GM12878 (cell line): ENCODE measurements around the gene PDE12. TPM values are rescaled to one million over a fixed set of nuclear protein-coding genes. Genes with fewer than 3 reads are reported as not detected.

ENCODE experiments used
- ATAC-seq: fragments of 200-7000 bp; cut with Tn5 transposase; 3 replicates; pipeline ENCODE4 v1.9.1; 2020; ENCODE audit warnings: mild to moderate bottlenecking, moderate library complexity
- BruUV-seq: library from RNA; stranded (reverse); fragments of 400-500 nt; replicated peaks from 2 replicates; lab custom pipeline; 2021; lab: Mats Ljungman, UMichigan
- CTCF ChIA-PET: fragments of 300-600 bp; sonication (Branson Sonifier 250); formaldehyde crosslinking; extraction: SDS; loops from one replicate; lab custom pipeline; 2021; ENCODE audit warnings: inconsistent platforms; lab: Yijun Ruan, JAX
- POLR2A ChIA-PET: fragments of 350-600 bp; formaldehyde crosslinking; extraction: SDS; loops from one replicate; lab custom pipeline; 2021; ENCODE audit warnings: inconsistent platforms; lab: Charles Lee
- RAD21 ChIA-PET: fragments of 300-600 bp; sonication (Branson Sonifier 250); formaldehyde crosslinking; loops from one replicate; lab custom pipeline; 2023; ENCODE audit warnings: antibody characterized with exemption; ENCODE audit not compliant: unreplicated experiment; lab: Charles Lee
- SMC1A ChIA-PET: fragments of 300-600 bp; sonication (Branson Sonifier 250); formaldehyde crosslinking; loops from one replicate; lab custom pipeline; 2023; ENCODE audit not compliant: unreplicated experiment, uncharacterized antibody; lab: Charles Lee
- DNase-seq: peaks from one replicate; pipeline ENCODE4 v3.0.0-alpha.2; 2011; ENCODE audit warnings: low read depth, low spot score
- FAIRE-seq: peaks from 3 replicates; lab custom pipeline; 2011; peaks lifted over from hg19 to GRCh38; lab: Jason Lieb, UNC
- H2AFZ ChIP-seq: 2 replicates; pipeline ENCODE4 v1.6.0; 2011; ENCODE audit warnings: low read depth, low read length, control low read depth; ENCODE audit not compliant: control insufficient read depth
- H3K27ac ChIP-seq: 2 replicates; pipeline ENCODE4 v1.5.1; 2011; ENCODE audit warnings: control low read depth; ENCODE audit not compliant: control insufficient read depth, insufficient read depth
- H3K27me3 ChIP-seq, 2 experiments: replicated peaks in 1 of 2; 2 replicates each; pipeline versions ENCODE4 v1.6.0 to v1.6.1; 2011; ENCODE audit warnings: low read length in 1 of 2; ENCODE audit not compliant: control insufficient read depth in 2 of 2, insufficient read depth in 2 of 2
- H3K36me3 ChIP-seq, 2 experiments: 2 replicates each; pipeline ENCODE4 v1.5.1; 2011; ENCODE audit warnings: low read length in 1 of 2; ENCODE audit not compliant: control insufficient read depth in 2 of 2, insufficient read depth in 2 of 2
- H3K4me1 ChIP-seq: 2 replicates; pipeline ENCODE4 v1.6.1; 2011; ENCODE audit warnings: mild to moderate bottlenecking, low read length, moderate library complexity, mixed read lengths; ENCODE audit not compliant: control insufficient read depth, insufficient read depth
- H3K4me2 ChIP-seq: 2 replicates; pipeline ENCODE4 v1.6.0; 2011; ENCODE audit warnings: control low read depth; ENCODE audit not compliant: control insufficient read depth, insufficient read depth
- H3K4me3 ChIP-seq: fragments of 200-600 bp; sonication (generic); 2 replicates; pipeline ENCODE4 v1.5.1; 2016
- H3K79me2 ChIP-seq: 2 replicates; pipeline ENCODE4 v1.6.0; 2011; ENCODE audit warnings: low read length; ENCODE audit not compliant: control insufficient read depth, insufficient read depth
- H3K9ac ChIP-seq: 2 replicates; pipeline ENCODE4 v1.8.0; 2011; ENCODE audit warnings: low read length, control low read depth, mixed read lengths; ENCODE audit not compliant: control insufficient read depth, insufficient read depth
- H3K9me3 ChIP-seq: replicated peaks from 3 replicates; pipeline ENCODE4 v1.5.1; 2011; ENCODE audit warnings: mild to moderate bottlenecking, low read length; ENCODE audit not compliant: control insufficient read depth, insufficient read depth
- H4K20me1 ChIP-seq: 2 replicates; pipeline ENCODE4 v1.6.0; 2011; ENCODE audit not compliant: control insufficient read depth, insufficient read depth
- CBFB ChIP-seq: IDR thresholded peaks from 2 replicates; pipeline ENCODE4 v1.6.1; 2016; ENCODE audit warnings: antibody characterized with exemption, low read depth
- IKZF1 ChIP-seq: fragments of 450-650 bp; conservative IDR thresholded peaks from 2 replicates; pipeline ENCODE4 v1.6.1; 2017; ENCODE audit warnings: antibody characterized with exemption, mild to moderate bottlenecking
- MEF2A ChIP-seq: IDR thresholded peaks from 2 replicates; pipeline ENCODE4 v1.6.1; 2011; ENCODE audit warnings: low read depth, mild to moderate bottlenecking, low read length, moderate library complexity; ENCODE audit not compliant: insufficient read depth
- MYB ChIP-seq: fragments of 150-350 bp; IDR thresholded peaks from 2 replicates; pipeline ENCODE4 v1.6.1; 2014; ENCODE audit warnings: mild to moderate bottlenecking, low read depth, low read length, borderline replicate concordance
- RBBP5 ChIP-seq: fragments of 200-600 bp; sonication (generic); conservative IDR thresholded peaks from 2 replicates; pipeline ENCODE4 v1.6.1; 2016
- SMAD5 ChIP-seq: IDR thresholded peaks from 2 replicates; pipeline ENCODE4 v1.6.1; 2016; ENCODE audit warnings: antibody characterized with exemption, low read depth
- SP1 ChIP-seq: IDR thresholded peaks from one replicate; pipeline ENCODE4 v1.6.1; 2011; ENCODE audit warnings: low read depth, low read length
- TARDBP ChIP-seq: IDR thresholded peaks from 2 replicates; pipeline ENCODE4 v1.6.1; 2016; ENCODE audit warnings: borderline replicate concordance
- ZNF217 ChIP-seq: fragments of 450-650 bp; IDR thresholded peaks from 2 replicates; pipeline ENCODE4 v1.6.1; 2017; ENCODE audit warnings: antibody characterized with exemption, mild to moderate bottlenecking
- ZNF24 ChIP-seq: fragments of 450-650 bp; IDR thresholded peaks from 2 replicates; pipeline ENCODE4 v1.6.1; 2017; ENCODE audit warnings: antibody characterized with exemption, mild to moderate bottlenecking
- ZNF622 ChIP-seq: fragments of 450-650 bp; IDR thresholded peaks from 2 replicates; pipeline ENCODE4 v1.6.1; 2017; ENCODE audit warnings: mild to moderate bottlenecking, inconsistent platforms
- ZZZ3 ChIP-seq: IDR thresholded peaks from 2 replicates; pipeline ENCODE4 v1.6.1; 2011; ENCODE audit warnings: low read depth; ENCODE audit not compliant: control insufficient read depth, insufficient read length
- WGBS: methylation state at CpG from one replicate; pipeline ENCODE4 v1.1.6; 2016; ENCODE audit warnings: low lambda C conversion rate; ENCODE audit not compliant: insufficient replicate concordance, insufficient coverage; ENCODE audit errors: missing lambda C conversion rate; 5-methylcytosine and 5-hydroxymethylcytosine counted together
- in situ Hi-C: fragments of 300-500 bp; cut with MboI; formaldehyde crosslinking; loops from 9 replicates; pipeline ENCODE4 v1.14.3; 2018; ENCODE audit warnings: mixed read lengths
- intact Hi-C: fragments of 100-400 bp; cut with micrococcal nuclease; formaldehyde crosslinking; loops from one replicate; pipeline ENCODE4 v1.14.2; 2022; ENCODE audit not compliant: unreplicated experiment
- polyA plus RNA-seq, 11 experiments: library from polyadenylated mRNA; depleted of rRNA in 4 of 11; unstranded in 6 of 11; stranded (reverse) in 5 of 11; fragments of >200 nt; fragmentation: Nextera tagmentation in 4 of 11; fragmentation: Illumina TruSeq in 1 of 11; extraction: Ambion mirVana in 4 of 11; extraction: Trizol in 1 of 11; gene quantifications; 1 replicate in 1 of 11; 2 replicates in 10 of 11; pipeline versions ENCODE4 v1.2.1 to v1.2.3, GENCODE V29; 2011 to 2016; ENCODE audit warnings: inconsistent platforms in 2 of 11, missing spikeins in 2 of 11, low read depth in 1 of 11
- total RNA-seq, 4 experiments: library from RNA; depleted of rRNA in 3 of 4; stranded (reverse); fragments of >200 nt in 3 of 4; fragmentation: Illumina TruSeq in 1 of 4; extraction: Trizol in 1 of 4; gene quantifications; 2 replicates each; pipeline versions ENCODE4 v1.2.1 to v1.2.3, GENCODE V29; 2013 to 2021
- TF ChIP-seq, protein P1 (sequence below): fragments of 450-650 bp; IDR thresholded peaks from 2 replicates; pipeline ENCODE4 v1.6.1; 2016; ENCODE audit warnings: mild to moderate bottlenecking
- TF ChIP-seq, protein P2 (sequence below): fragments of 450-650 bp; IDR thresholded peaks from 2 replicates; pipeline ENCODE4 v1.6.1; 2017; ENCODE audit warnings: mild to moderate bottlenecking, low read depth, inconsistent platforms; ENCODE audit not compliant: poor library complexity, severe bottlenecking
- TF ChIP-seq, protein P3 (sequence below): fragments of 450-650 bp; formaldehyde crosslinking; IDR thresholded peaks from 2 replicates; pipeline ENCODE4 v1.5.0; 2022; ENCODE audit warnings: mild to moderate bottlenecking, missing genetic modification characterization

The PDE12 gene
- total and polyA plus RNA-seq, 10 of the 15 experiments (the other 5 are each of a cell fraction or from before 2014, with no cell fraction given), result 3.0 to 26.1 (median 17.4) TPM

DNA sequence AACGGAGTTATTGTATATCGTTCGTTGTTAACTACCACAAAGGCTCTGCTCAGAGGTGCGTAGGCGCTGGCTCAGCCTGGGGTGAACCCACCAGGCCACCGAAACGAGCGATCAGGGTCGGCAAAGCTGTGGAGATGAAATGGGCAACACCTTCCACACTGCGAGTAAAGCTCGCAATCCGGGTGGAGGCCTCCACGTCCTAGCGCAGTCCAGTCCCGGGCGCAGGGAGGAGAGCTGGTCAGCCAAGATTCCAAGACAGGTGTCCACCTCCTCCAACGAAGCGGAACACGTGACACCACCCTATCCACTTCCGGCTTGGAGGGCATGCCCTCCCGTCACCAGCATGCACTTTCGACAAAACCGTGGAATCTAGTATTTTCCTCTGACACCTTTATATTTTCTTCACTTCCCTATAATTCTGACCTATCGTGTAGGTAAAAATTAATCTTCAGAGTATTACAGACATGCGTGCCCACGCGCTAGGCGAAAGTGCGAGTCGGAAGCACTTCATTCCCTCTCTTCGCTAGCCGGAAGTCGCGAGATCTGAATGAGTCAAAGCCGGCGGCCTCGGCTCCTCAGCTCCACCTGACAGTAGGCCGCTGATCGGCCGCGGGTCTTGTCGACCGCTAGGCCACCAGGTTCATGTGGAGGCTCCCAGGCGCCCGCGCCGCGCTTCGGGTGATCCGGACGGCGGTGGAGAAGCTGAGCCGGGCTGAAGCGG, at the start of gene PDE12 (continued):
- TF ChIP-seq MYB (no peak; the same call in 1 of the 2 replicates), SP1 (peak; percentile 12), IKZF1 (peak; percentile 97), TARDBP (no peak), ZNF622 (no peak), ZZZ3 (no peak)
- TF ChIP-seq, protein P1, sequence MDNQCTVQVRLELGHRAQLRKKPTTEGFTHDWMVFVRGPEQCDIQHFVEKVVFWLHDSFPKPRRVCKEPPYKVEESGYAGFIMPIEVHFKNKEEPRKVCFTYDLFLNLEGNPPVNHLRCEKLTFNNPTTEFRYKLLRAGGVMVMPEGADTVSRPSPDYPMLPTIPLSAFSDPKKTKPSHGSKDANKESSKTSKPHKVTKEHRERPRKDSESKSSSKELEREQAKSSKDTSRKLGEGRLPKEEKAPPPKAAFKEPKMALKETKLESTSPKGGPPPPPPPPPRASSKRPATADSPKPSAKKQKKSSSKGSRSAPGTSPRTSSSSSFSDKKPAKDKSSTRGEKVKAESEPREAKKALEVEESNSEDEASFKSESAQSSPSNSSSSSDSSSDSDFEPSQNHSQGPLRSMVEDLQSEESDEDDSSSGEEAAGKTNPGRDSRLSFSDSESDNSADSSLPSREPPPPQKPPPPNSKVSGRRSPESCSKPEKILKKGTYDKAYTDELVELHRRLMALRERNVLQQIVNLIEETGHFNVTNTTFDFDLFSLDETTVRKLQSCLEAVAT, result peak; percentile 72
- TF ChIP-seq, protein P2, sequence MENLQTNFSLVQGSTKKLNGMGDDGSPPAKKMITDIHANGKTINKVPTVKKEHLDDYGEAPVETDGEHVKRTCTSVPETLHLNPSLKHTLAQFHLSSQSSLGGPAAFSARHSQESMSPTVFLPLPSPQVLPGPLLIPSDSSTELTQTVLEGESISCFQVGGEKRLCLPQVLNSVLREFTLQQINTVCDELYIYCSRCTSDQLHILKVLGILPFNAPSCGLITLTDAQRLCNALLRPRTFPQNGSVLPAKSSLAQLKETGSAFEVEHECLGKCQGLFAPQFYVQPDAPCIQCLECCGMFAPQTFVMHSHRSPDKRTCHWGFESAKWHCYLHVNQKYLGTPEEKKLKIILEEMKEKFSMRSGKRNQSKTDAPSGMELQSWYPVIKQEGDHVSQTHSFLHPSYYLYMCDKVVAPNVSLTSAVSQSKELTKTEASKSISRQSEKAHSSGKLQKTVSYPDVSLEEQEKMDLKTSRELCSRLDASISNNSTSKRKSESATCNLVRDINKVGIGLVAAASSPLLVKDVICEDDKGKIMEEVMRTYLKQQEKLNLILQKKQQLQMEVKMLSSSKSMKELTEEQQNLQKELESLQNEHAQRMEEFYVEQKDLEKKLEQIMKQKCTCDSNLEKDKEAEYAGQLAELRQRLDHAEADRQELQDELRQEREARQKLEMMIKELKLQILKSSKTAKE, result peak; percentile 93
- TF ChIP-seq, all 136 proteins: peak for 74

DNA sequence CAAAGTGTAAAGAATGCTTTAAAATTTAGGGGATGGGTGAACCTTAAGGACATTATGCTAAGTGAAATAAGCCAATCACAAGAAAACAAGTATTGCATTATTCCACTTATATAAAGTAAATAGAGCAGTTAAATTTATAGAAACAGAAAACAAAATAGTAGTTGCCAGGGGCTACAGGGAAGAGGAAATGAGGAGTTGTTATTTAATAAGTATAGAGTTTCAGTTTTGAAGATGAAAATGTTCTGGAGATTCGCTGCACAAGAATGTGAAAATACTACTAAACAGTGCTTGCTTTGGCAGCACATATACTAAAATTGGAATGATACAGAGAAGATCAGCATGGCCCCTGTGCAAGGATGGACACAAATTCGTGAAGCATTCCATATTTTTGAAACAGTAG, 43.9 kb upstream of the PDE12 start:
- no peak overlapping the region for H3K4me3 ChIP-seq
- H3K4me1 ChIP-seq, result no peaks in the 10 kb centered on the region
- DNase-seq (no peak), FAIRE-seq (no peak), ATAC-seq (no peak)
- CTCF ChIA-PET, result no interaction called here
- intact Hi-C loops (no loop called here), in situ Hi-C loops (no loop called here)
- no peaks in the 10 kb centered on the region for H3K27me3 ChIP-seq
- no peaks in the 10 kb centered on the region for H3K36me3 ChIP-seq
- RAD21 ChIA-PET, result no interaction called here
- no peaks in the 10 kb centered on the region for H4K20me1 ChIP-seq
- no peaks in the 10 kb centered on the region for H3K79me2 ChIP-seq
- H3K9me3 ChIP-seq, result no peaks in the 10 kb centered on the region
- POLR2A ChIA-PET, result no interaction called here
- no peak overlapping the region for H2AFZ ChIP-seq
- H3K9ac ChIP-seq, result no peak overlapping the region
- H3K27ac ChIP-seq, result no peak overlapping the region
- H3K4me2 ChIP-seq, result no peak overlapping the region
- 24% methylated on average over 2 of the region's 2 CpGs for WGBS
- BruUV-seq, result no TSS peak
- SMC1A ChIA-PET, result no interaction called here
- TF ChIP-seq ZNF24, result no peak
- TF ChIP-seq, protein P3, sequence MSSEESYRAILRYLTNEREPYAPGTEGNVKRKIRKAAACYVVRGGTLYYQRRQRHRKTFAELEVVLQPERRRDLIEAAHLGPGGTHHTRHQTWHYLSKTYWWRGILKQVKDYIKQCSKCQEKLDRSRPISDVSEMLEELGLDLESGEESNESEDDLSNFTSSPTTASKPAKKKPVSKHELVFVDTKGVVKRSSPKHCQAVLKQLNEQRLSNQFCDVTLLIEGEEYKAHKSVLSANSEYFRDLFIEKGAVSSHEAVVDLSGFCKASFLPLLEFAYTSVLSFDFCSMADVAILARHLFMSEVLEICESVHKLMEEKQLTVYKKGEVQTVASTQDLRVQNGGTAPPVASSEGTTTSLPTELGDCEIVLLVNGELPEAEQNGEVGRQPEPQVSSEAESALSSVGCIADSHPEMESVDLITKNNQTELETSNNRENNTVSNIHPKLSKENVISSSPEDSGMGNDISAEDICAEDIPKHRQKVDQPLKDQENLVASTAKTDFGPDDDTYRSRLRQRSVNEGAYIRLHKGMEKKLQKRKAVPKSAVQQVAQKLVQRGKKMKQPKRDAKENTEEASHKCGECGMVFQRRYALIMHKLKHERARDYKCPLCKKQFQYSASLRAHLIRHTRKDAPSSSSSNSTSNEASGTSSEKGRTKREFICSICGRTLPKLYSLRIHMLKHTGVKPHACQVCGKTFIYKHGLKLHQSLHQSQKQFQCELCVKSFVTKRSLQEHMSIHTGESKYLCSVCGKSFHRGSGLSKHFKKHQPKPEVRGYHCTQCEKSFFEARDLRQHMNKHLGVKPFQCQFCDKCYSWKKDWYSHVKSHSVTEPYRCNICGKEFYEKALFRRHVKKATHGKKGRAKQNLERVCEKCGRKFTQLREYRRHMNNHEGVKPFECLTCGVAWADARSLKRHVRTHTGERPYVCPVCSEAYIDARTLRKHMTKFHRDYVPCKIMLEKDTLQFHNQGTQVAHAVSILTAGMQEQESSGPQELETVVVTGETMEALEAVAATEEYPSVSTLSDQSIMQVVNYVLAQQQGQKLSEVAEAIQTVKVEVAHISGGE (CRISPR knock-in tag), result no peak
- TF ChIP-seq CBFB, result no peak
- no peak for TF ChIP-seq ZNF217
- TF ChIP-seq MEF2A, result no peak
- no peak for TF ChIP-seq RBBP5
- TF ChIP-seq SMAD5, result no peak
